HEK293T (cell line): ENCODE results near the gene ZNF296.
"Not testable (repeated sequence)": the region's sequence is repeated elsewhere in the genome, so short reads cannot be mapped to it uniquely, and the experiment has no call there.

Source experiments
- CTCF ChIA-PET: fragments of 350-600 bp; formaldehyde crosslinking; extraction: SDS; loops from one replicate; lab custom pipeline; 2021; ENCODE audit warnings: antibody characterized with exemption, inconsistent platforms; lab: Yijun Ruan, JAX
- POLR2A ChIA-PET: fragments of 350-600 bp; formaldehyde crosslinking; extraction: SDS; loops from one replicate; lab custom pipeline; 2020; ENCODE audit warnings: antibody characterized with exemption, inconsistent platforms; lab: Yijun Ruan, JAX
- DNase-seq: peaks from one replicate; pipeline ENCODE4 v3.0.0; 2012; ENCODE audit warnings: mixed read lengths; ENCODE audit errors: extremely low spot score
- ARNT ChIP-seq: fragments of 450-650 bp; IDR thresholded peaks from 2 replicates; pipeline ENCODE4 v1.6.1; 2017; ENCODE audit warnings: mild to moderate bottlenecking
- BHLHE40 ChIP-seq: fragments of 450-650 bp; IDR thresholded peaks from 2 replicates; pipeline ENCODE4 v1.6.1; 2016; ENCODE audit warnings: mild to moderate bottlenecking, moderate library complexity, borderline replicate concordance
- CTBP1 ChIP-seq: fragments of 450-650 bp; IDR thresholded peaks from 2 replicates; pipeline ENCODE4 v1.6.1; 2016; ENCODE audit warnings: borderline replicate concordance
- ELF4 ChIP-seq: fragments of 450-650 bp; IDR thresholded peaks from 2 replicates; pipeline ENCODE4 v1.6.1; 2017; ENCODE audit warnings: antibody characterized with exemption
- FOXA1 ChIP-seq: fragments of 450-650 bp; IDR thresholded peaks from 2 replicates; pipeline ENCODE4 v1.6.1; 2016; ENCODE audit warnings: mild to moderate bottlenecking
- FOXK2 ChIP-seq: fragments of 450-650 bp; IDR thresholded peaks from 2 replicates; pipeline ENCODE4 v1.6.1; 2016; ENCODE audit warnings: mild to moderate bottlenecking
- FOXM1 ChIP-seq: fragments of 450-650 bp; IDR thresholded peaks from 2 replicates; pipeline ENCODE4 v1.6.1; 2017; ENCODE audit warnings: mild to moderate bottlenecking, borderline replicate concordance
- HDGF ChIP-seq: fragments of 450-650 bp; IDR thresholded peaks from 2 replicates; pipeline ENCODE4 v1.6.1; 2017; ENCODE audit warnings: antibody characterized with exemption, borderline replicate concordance
- L3MBTL2 ChIP-seq: fragments of 450-650 bp; conservative IDR thresholded peaks from 2 replicates; pipeline ENCODE4 v1.6.1; 2016; ENCODE audit warnings: mild to moderate bottlenecking
- LEF1 ChIP-seq: fragments of 450-650 bp; IDR thresholded peaks from 2 replicates; pipeline ENCODE4 v1.6.1; 2017; ENCODE audit warnings: mild to moderate bottlenecking, borderline replicate concordance
- NFRKB ChIP-seq: fragments of 450-650 bp; IDR thresholded peaks from 2 replicates; pipeline ENCODE4 v1.6.1; 2016; ENCODE audit warnings: mild to moderate bottlenecking, moderate library complexity
- SP1 ChIP-seq: fragments of 450-650 bp; IDR thresholded peaks from 2 replicates; pipeline ENCODE4 v1.6.1; 2017
- SUZ12 ChIP-seq: fragments of 450-650 bp; IDR thresholded peaks from 2 replicates; pipeline ENCODE4 v1.6.1; 2016; ENCODE audit warnings: mild to moderate bottlenecking
- TARDBP ChIP-seq: fragments of 450-650 bp; IDR thresholded peaks from 2 replicates; pipeline ENCODE4 v1.6.1; 2016
- ZNF384 ChIP-seq: fragments of 450-650 bp; IDR thresholded peaks from 2 replicates; pipeline ENCODE4 v1.6.1; 2016
- TF ChIP-seq, protein P1 (sequence below): fragments of 450-650 bp; IDR thresholded peaks from 2 replicates; pipeline ENCODE4 v1.6.1; 2016

Gene ZNF296

DNA sequence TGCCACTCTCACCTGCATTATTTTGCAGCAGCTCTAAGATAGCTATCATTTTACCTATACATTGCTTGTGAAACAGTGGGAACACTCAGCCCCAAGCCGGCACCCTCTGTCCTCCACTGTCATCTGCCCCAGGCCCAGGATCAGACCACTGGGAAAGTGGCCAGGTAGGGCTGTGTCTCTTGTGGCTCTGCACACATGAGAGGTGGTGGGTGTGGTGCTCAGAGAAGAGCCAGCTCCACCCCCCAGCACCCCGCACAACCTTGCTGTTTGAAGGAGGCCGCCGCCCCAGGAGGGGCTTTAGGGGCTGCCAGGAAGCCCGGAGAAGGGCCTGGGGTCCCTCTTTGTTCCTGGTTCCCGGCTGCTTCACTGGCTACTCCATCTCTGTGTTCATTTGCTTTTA, 43.3 kb upstream of the ZNF296 start:
- CTCF ChIA-PET: no interaction called here
- POLR2A ChIA-PET: interaction anchor here (1.9 kb wide), 1 partner anchor 28 kb away, joined by 10 read pairs; no protein-coding TSS in a partner anchor

DNA sequence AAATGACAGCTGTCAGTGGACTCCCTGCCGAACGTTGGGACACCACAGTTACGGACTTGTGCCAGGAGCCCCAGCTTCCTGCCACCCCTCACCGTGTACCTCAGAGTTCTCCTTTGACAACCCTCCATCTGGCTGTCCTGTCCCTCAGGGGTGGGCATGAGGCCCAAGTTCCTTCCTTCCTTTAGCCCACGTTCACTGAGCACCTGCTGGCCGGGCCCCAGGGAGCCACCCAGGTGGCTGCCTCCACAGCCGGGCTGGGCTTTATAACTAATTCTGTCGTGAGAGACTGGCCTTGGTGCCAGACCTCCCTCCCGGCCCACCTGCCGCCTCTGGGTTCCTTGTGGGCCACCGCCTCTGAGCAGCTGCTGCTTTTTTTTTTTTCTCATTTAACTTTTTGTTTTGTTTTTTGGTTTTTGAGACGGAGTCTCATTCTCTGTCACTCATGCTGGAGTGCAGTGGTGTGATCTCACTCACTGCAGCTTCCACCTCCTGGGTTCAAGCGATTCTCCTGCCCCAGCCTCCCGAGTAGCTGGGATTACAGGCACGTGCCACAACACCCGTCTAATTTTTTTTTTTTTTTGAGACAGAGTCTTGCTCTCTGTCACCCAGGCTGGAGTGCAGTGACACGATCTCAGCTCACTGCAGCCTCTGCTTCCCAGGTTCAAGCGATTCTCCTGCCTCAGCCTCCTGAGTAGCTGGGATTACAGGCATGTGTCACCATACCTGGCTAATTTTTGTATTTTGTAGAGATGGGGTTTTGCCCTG, 42.5 kb upstream of the ZNF296 start:
- POLR2A ChIA-PET: interaction anchor here (1.9 kb wide), 1 partner anchor 27 kb away, joined by 10 read pairs; no protein-coding TSS in a partner anchor
- DNase-seq, CTCF ChIA-PET: not testable (repeated sequence)
- TF ChIP-seq, protein P1, sequence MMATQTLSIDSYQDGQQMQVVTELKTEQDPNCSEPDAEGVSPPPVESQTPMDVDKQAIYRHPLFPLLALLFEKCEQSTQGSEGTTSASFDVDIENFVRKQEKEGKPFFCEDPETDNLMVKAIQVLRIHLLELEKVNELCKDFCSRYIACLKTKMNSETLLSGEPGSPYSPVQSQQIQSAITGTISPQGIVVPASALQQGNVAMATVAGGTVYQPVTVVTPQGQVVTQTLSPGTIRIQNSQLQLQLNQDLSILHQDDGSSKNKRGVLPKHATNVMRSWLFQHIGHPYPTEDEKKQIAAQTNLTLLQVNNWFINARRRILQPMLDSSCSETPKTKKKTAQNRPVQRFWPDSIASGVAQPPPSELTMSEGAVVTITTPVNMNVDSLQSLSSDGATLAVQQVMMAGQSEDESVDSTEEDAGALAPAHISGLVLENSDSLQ: peak; percentile 1; the same call in 1 of the 2 replicates

More for the DNA sequence above, 43.3 kb upstream of the ZNF296 start:
- TF ChIP-seq ARNT: no peak
- no peak for DNase-seq

DNA sequence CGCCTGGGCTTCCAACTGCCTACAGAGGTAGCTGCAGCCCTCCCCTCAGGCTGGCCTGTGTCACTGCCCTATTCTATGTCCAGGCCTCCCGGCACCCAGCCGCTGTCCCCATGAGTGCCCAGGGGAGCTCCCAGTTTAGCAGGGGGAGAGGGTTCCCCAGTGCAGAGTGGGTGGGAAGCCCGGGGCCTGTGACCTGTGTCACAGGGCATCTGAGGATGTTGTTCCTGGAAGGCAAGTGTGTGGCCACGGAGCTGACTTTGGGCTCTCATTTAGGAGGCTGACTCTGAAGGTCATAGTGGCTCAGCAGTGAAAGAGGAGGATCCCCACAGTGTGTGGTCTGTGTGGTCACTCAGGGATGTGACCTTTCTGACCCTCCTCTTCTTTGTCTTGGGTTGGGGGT, 41.8 kb upstream of the ZNF296 start:
- POLR2A ChIA-PET: interaction anchor here (1.9 kb wide), 1 partner anchor 26 kb away, joined by 10 read pairs; no protein-coding TSS in a partner anchor
- CTCF ChIA-PET: no interaction called here
- no peak for DNase-seq
- TF ChIP-seq, protein P1: no peak
- TF ChIP-seq LEF1: no peak
- no peak for TF ChIP-seq L3MBTL2
- TF ChIP-seq ZNF384: no peak
- TF ChIP-seq TARDBP: no peak
- no peak for TF ChIP-seq FOXK2

DNA sequence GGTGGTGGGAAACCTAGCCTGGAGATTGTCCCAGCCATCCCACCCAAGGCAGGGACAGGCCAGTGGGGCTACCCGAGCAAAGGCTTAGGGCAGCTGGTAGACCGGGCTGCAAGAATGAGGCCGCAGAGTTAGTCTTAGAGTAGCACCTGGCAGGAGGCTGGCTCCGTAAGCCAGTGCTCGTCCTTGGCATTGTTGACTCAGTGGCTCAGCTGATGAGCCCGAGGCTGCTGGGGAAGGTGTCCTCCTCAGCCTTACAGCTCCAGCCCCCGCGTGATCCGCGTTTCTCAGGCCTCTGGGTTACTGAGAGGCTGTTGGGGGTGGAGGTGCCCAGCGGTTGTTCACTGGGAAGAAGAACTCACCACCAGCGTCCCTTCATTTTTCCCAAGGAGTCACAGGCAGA, 41.4 kb upstream of the ZNF296 start:
- TF ChIP-seq TARDBP (no peak), BHLHE40 (no peak), FOXM1 (no peak), LEF1 (no peak), ARNT (no peak), SP1 (no peak), ZNF384 (no peak), SUZ12 (no peak), FOXA1 (no peak), CTBP1 (no peak)
- TF ChIP-seq, protein P1: no peak
- ChIA-PET CTCF (no interaction called here), POLR2A (interaction anchor here (1.9 kb wide), 1 partner anchor 26 kb away, joined by 10 read pairs; no protein-coding TSS in a partner anchor)
- no peak for DNase-seq

DNA sequence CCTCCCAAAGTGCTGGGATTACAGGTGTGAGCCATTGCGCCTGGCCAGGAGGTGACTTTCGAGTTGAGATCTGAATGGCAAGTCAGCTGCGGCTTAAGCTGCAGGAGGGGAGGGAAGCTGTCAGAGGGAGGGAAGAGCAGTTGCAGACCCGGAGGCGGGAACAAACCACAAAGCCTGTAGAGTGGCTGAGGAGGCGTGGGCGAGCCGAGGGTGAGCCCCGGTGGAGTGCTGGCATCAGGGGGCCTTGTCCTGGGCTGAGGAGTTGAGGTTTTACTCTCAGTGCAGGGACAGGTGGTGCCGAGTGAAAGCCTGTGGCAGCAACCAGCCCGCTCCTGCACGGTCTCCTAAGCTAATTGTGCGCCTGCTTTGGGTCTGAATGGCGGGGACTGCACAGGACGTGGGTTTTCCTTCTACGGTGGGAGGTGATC, 40.9 kb upstream of the ZNF296 start:
- no peak for DNase-seq
- TF ChIP-seq FOXM1 (no peak), ELF4 (no peak), LEF1 (no peak), HDGF (no peak)
- ChIA-PET CTCF (no interaction called here), POLR2A (no interaction called here)

DNA sequence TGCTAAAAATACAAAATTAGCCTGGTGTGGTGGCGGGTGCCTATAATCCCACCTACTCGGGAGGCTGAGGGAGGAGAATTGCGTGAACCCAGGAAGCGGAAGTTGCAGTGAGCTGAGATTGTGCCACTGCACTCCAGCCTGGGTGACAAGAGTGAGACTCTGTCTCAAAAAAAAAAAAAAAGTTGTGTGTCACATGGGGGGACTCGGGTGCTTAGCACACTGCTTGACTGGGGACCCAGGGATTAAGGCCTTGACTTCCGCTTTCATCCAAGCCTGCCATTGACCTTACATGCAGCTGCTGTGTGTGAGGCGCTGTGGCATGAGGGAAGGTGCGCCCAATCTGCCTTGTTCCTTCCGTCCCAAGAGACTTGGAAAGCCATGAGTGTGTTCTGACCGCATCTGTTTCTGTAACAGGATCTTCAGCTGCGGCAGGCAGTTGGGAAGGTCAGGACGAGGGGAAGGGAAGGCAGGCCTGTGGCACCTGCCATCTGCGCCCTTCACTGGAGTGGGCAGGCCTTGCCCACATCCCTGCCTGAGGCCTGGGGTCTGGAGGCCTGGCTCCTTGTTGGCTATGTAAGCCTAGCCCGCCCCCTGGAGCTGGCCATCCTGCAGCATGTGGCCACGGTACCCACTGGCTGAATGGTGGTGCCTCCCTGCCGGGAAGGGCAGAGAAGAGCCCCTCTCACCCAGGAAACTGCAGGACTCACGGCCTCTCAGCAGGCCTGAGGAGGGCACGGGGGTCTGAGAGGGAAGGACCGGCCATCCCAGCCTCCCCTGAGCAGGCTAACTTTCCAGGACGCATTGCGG, 39.7 kb upstream of the ZNF296 start:
- DNase-seq: no peak
- CTCF ChIA-PET: interaction anchor here (0.6 kb wide), 1 partner anchor 108 kb away, joined by 3 read pairs; no protein-coding TSS in a partner anchor

DNA sequence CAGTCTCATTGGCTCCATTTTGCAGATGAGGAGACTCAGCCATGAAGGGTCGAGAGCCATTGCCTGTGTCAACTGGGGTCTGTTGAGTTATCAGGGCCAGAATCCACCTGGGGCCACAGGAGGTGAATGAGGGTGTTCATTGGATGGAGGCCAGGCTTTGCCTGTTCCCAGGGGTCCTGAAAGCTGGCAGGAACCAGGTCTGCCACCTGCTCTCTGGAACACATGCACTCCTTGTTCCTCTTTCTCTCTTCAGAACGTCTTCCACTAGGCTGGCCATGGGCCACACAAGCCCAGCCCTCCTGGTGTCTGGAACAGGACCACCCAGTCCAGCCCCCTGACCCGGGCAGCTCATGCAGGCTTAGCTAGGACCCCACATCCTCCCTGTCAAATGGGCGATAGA, 37.8 kb upstream of the ZNF296 start:
- ChIA-PET POLR2A (interaction anchor here (1.4 kb wide), 1 partner anchor 75 kb away, joined by 3 read pairs; no protein-coding TSS in a partner anchor), CTCF (no interaction called here)
- DNase-seq: no peak
- TF ChIP-seq L3MBTL2 (no peak), TARDBP (no peak), FOXK2 (no peak), NFRKB (no peak), ARNT (no peak), ZNF384 (no peak), SUZ12 (no peak), FOXA1 (no peak), HDGF (no peak), ELF4 (no peak), FOXM1 (no peak), CTBP1 (no peak), BHLHE40 (no peak), SP1 (no peak), LEF1 (no peak)
- TF ChIP-seq, protein P1: no peak

More for the DNA sequence above, 39.7 kb upstream of the ZNF296 start:
- POLR2A ChIA-PET: no interaction called here
- TF ChIP-seq ELF4: no peak
- no peak for TF ChIP-seq ZNF384
- TF ChIP-seq TARDBP: no peak
- TF ChIP-seq FOXK2: no peak
- no peak for TF ChIP-seq FOXM1
